ENCODE measurements around the gene CCR7. TPM values are rescaled to one million over a fixed set of nuclear protein-coding genes. Genes with fewer than 3 reads are reported as not detected.

The CCR7 gene
- total RNA-seq, 2 donors from 2014 or later = 0.72 to 1.9 TPM

GRCh38 chr17:40545660-40546059 lies 19.6 kb downstream of the CCR7 start:
- no peaks in the 10 kb centered on the region for H3K36me3 ChIP-seq
- no peak overlapping the region for H3K27ac ChIP-seq
- no peaks in the 10 kb centered on the region for H3K27me3 ChIP-seq
- intact Hi-C loops (cut with DNase I) = no loop called here
- no peaks in the 10 kb centered on the region for H3K9me3 ChIP-seq
- no peak for TF ChIP-seq CTCF (IDR thresholded peaks at IDR 0.05)
- no peaks in the 10 kb centered on the region for H3K4me1 ChIP-seq
- DNase-seq = no peak
- H3K9ac ChIP-seq (ENCODE audit: low read depth in 2 of 2, low read length in 2 of 2) = no peak overlapping the region
- H3K4me3 ChIP-seq = no peak overlapping the region

- Histone ChIP-seq H3K4me1 (no peaks in the 10 kb centered on the region), H3K4me3 (no peak overlapping the region), H3K27me3 (no peaks in the 10 kb centered on the region), H3K27ac (peak overlapping the region; percentile 75), H3K36me3 (no peaks in the 10 kb centered on the region), H3K9ac (ENCODE audit: low read depth in 2 of 2, low read length in 2 of 2) (peak overlapping the region; percentile 46 to 47), H3K9me3 (no peaks in the 10 kb centered on the region)
- peak; percentile 67 for DNase-seq
- TF ChIP-seq CTCF (IDR thresholded peaks at IDR 0.05) = no peak
- intact Hi-C loops (cut with DNase I) = no loop called here
These were observed 22.5 kb downstream of the CCR7 start for GRCh38 chr17:40542558-40543411.

- Histone ChIP-seq H3K9ac (ENCODE audit: low read depth in 2 of 2, low read length in 2 of 2) (peak overlapping the region; percentile 47 to 60), H3K27ac (peak overlapping the region; percentile 75), H3K36me3 (no peaks in the 10 kb centered on the region), H3K4me3 (no peak overlapping the region), H3K27me3 (no peaks in the 10 kb centered on the region), H3K4me1 (no peaks in the 10 kb centered on the region), H3K9me3 (no peaks in the 10 kb centered on the region)
- intact Hi-C loops (cut with DNase I) = no loop called here
- no peak for DNase-seq
- TF ChIP-seq CTCF (IDR thresholded peaks at IDR 0.05) = no peak
These were observed 23.3 kb downstream of the CCR7 start for GRCh38 chr17:40541873-40542557.

- Histone ChIP-seq H3K36me3 (no peaks in the 10 kb centered on the region), H3K27ac (peak overlapping the region; percentile 75), H3K4me1 (no peaks in the 10 kb centered on the region), H3K9ac (ENCODE audit: low read depth in 2 of 2, low read length in 2 of 2) (peak overlapping the region; percentile 47 to 60), H3K4me3 (no peak overlapping the region), H3K27me3 (no peaks in the 10 kb centered on the region), H3K9me3 (no peaks in the 10 kb centered on the region)
- intact Hi-C loops (cut with DNase I) = no loop called here
- no peak for DNase-seq
- no peak for TF ChIP-seq CTCF (IDR thresholded peaks at IDR 0.05)
These were observed 24.0 kb downstream of the CCR7 start for GRCh38 chr17:40541060-40541872.

- no peaks in the 10 kb centered on the region for H3K27me3 ChIP-seq
- H3K27ac ChIP-seq = no peak overlapping the region
- intact Hi-C loops (cut with DNase I) = no loop called here
- no peak for DNase-seq
- TF ChIP-seq CTCF (IDR thresholded peaks at IDR 0.05) = no peak
- H3K4me1 ChIP-seq = no peaks in the 10 kb centered on the region
- no peaks in the 10 kb centered on the region for H3K9me3 ChIP-seq
- H3K36me3 ChIP-seq = no peaks in the 10 kb centered on the region
- H3K9ac ChIP-seq (ENCODE audit: low read depth in 2 of 2, low read length in 2 of 2) = no peak overlapping the region
- no peak overlapping the region for H3K4me3 ChIP-seq
These were observed 24.8 kb downstream of the CCR7 start for GRCh38 chr17:40540448-40540847.

Data from colonic mucosa (tissue), 4 donors.